Measurements from ENCODE around the gene REEP1.
"Not testable (repeated sequence)": the region's sequence is repeated elsewhere in the genome, so short reads cannot be mapped to it uniquely, and the experiment has no call there.

REEP1 gene

GRCh38 chr2:86218124-86218523 is 119.3 kb downstream of the REEP1 start:
- DNase-seq, result no peak

GRCh38 chr2:86216575-86217555 is 120.6 kb downstream of the REEP1 start:
- peak; percentile 40 for DNase-seq

GRCh38 chr2:86214503-86214832 is 123.0 kb downstream of the REEP1 start:
- no peak for DNase-seq

GRCh38 chr2:86213699-86214502 is 123.5 kb downstream of the REEP1 start:
- no peak for DNase-seq

GRCh38 chr2:86213056-86213455 is 124.4 kb downstream of the REEP1 start:
- no peak for DNase-seq

GRCh38 chr2:86211796-86212188 is 125.6 kb downstream of the REEP1 start:
- DNase-seq, result no peak

GRCh38 chr2:86211033-86211795 is 126.2 kb downstream of the REEP1 start:
- no peak for DNase-seq

- no peak for DNase-seq
Measured at GRCh38 chr2:86204458-86204857, 133.0 kb downstream of the REEP1 start.

- DNase-seq, result no peak
Measured at GRCh38 chr2:86203614-86204013, 133.8 kb downstream of the REEP1 start.

- no peak for DNase-seq
Measured at GRCh38 chr2:86202702-86203101, 134.7 kb downstream of the REEP1 start.

GRCh38 chr2:86202336-86202692 is 135.1 kb downstream of the REEP1 start:
- DNase-seq, result no peak

GRCh38 chr2:86201671-86202335 is 135.6 kb downstream of the REEP1 start:
- no peak for DNase-seq

GRCh38 chr2:86200564-86200963 is 136.9 kb downstream of the REEP1 start:
- not testable (repeated sequence) for DNase-seq

- no peak for DNase-seq
Measured at GRCh38 chr2:86199834-86200177, 137.6 kb downstream of the REEP1 start.

- no peak for DNase-seq
Measured at GRCh38 chr2:86195808-86196387, 141.5 kb downstream of the REEP1 start.

GRCh38 chr2:86195055-86195807 is 142.2 kb downstream of the REEP1 start, which contains the start of gene IMMT:
Gene IMMT (minus strand): TSS chr2:86195462. CDS start chr2:86195382, 80 bp downstream.
- DNase-seq, result peak; percentile 96

GRCh38 chr2:86194751-86195054 is 142.7 kb downstream of the REEP1 start:
- DNase-seq, result peak; percentile 92

- no peak for DNase-seq
Measured at GRCh38 chr2:86193901-86194567, 143.4 kb downstream of the REEP1 start.

GRCh38 chr2:86189782-86190416 is 147.5 kb downstream of the REEP1 start:
- DNase-seq, result no peak

- no peak for DNase-seq
Measured at GRCh38 chr2:86186431-86186830, 151.0 kb downstream of the REEP1 start.
